Measurements from ENCODE around the gene ROMO1.

ROMO1 gene

GRCh38 chr20:35699127-35699956 is at the start of gene ROMO1, which contains the start of gene NFS1:
ROMO1 (plus strand) TSS chr20:35699405; CDS start chr20:35699633, 228 bp downstream.
NFS1 (minus strand) TSS chr20:35699352; CDS start chr20:35699288, 64 bp downstream.
- H3K36me3 Mint-ChIP-seq: peaks cover 31 to 59% of the 10 kb centered on the region in 2 donors
- ATAC-seq (replicated peaks) (peak; percentile 91 to 93), DNase-seq (peak; percentile 79)
- H3K27ac Mint-ChIP-seq: peak within 1 kb of the TSS; percentile 100
- H3K4me3 Mint-ChIP-seq: peak within 1 kb of the TSS; percentile 95 to 99
- H3K4me1 Mint-ChIP-seq: peaks cover 22 to 33% of the 10 kb centered on the region in 2 donors
- no peaks in the 10 kb centered on the region for H3K27me3 Mint-ChIP-seq
- no peaks in the 10 kb centered on the region for H3K9me3 Mint-ChIP-seq

DNA sequence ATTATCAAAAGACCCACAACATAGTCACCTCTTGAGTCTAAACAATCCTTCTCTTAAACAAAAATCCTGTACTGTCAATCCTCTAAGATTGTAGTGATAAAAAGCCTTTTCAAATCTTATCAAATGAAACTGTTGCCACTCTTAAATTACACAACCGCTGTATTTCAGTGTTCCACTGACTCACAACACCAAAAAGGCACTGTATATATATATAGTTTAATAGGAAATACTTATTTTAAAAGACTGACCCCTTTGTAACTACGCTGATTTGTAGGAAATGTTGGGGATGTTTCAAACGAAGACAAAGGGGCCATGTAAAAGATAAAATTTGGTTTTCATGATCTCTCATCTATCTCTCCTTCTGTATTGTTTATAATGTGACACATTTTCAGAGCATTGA is 48.6 kb upstream of the ROMO1 start:
- Mint-ChIP-seq H3K36me3 (peaks cover 1 to 19% of the 10 kb centered on the region in 2 donors), H3K4me3 (no peak overlapping the region), H3K27ac (no peak overlapping the region), H3K9me3 (no peaks in the 10 kb centered on the region), H3K4me1 (peaks cover 15 to 35% of the 10 kb centered on the region in 2 donors), H3K27me3 (no peaks in the 10 kb centered on the region)
- no peak for DNase-seq
- no peak for ATAC-seq (replicated peaks)

- peaks cover 1 to 15% of the 10 kb centered on the region in 2 donors for H3K36me3 Mint-ChIP-seq
- H3K4me1 Mint-ChIP-seq: peaks cover 10 to 25% of the 10 kb centered on the region in 2 donors
- H3K27me3 Mint-ChIP-seq: no peaks in the 10 kb centered on the region
- H3K9me3 Mint-ChIP-seq: no peaks in the 10 kb centered on the region
- no peak overlapping the region for H3K27ac Mint-ChIP-seq
- no peak for ATAC-seq (replicated peaks)
- DNase-seq: no peak
- H3K4me3 Mint-ChIP-seq: no peak overlapping the region
Observed at GRCh38 chr20:35651958-35652357, 47.2 kb upstream of the ROMO1 start.

DNA sequence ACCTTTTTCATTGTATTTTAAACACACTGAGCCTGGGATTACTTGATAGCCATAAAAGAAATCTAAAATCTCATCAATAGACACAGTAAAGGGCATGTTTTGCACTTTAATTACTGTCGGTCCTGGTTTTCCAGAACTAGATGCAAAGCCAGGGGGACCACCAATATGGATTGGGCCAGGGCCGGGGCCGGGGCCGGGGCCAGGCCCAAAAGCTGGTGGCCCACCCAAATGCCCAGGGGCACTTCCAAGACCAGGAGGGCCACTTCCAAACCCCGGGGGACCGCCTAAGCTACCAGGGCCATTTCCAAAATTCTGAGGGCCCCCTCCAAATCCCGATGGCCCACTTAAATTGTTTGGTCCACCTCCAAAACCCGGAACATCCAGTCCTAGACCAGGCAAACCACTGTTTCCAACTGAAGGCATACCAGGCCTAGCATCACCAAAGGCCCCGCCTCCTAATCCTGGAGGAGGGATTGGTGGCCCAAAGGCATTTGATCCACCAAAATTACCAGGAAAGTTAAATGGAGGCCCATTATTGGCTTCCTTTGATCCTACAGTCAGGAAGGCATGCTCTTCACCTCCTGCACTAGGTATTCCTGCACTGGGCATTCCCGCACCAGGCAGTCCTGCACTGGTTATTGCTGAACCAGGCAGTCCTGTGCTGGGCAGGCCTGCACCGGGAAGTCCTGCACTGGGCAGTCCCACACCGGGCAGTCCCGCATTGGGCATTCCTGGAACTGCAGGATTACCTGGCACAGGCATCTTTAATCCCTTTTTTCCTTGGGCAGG is 46.4 kb upstream of the ROMO1 start:
- Mint-ChIP-seq H3K27me3 (no peaks in the 10 kb centered on the region), H3K9me3 (no peaks in the 10 kb centered on the region), H3K27ac (no peak overlapping the region), H3K36me3 (peaks cover 6 to 16% of the 10 kb centered on the region in 2 donors), H3K4me1 (peaks cover 10 to 32% of the 10 kb centered on the region in 2 donors), H3K4me3 (no peak overlapping the region)
- DNase-seq (no peak), ATAC-seq (replicated peaks) (no peak)

DNA sequence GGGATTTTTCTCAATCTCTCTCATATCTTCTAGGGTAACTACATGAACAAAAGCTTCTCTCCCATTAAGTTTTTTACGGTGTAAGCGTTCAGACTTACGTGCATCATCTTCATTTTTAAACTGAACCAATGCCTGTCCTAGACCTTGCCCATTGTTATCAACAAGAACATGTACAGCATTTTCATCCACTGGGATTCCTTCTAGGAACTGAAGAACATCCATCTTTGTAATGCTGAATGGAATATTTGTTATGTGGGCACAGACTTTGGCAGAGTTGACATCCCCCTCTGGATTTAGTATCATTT is 45.8 kb upstream of the ROMO1 start:
- Mint-ChIP-seq H3K27ac (no peak overlapping the region), H3K4me1 (peaks cover 9 to 30% of the 10 kb centered on the region in 2 donors), H3K27me3 (no peaks in the 10 kb centered on the region), H3K36me3 (peaks cover 6 to 15% of the 10 kb centered on the region in 2 donors), H3K4me3 (no peak overlapping the region), H3K9me3 (no peaks in the 10 kb centered on the region)
- ATAC-seq (replicated peaks) (no peak), DNase-seq (no peak)

DNA sequence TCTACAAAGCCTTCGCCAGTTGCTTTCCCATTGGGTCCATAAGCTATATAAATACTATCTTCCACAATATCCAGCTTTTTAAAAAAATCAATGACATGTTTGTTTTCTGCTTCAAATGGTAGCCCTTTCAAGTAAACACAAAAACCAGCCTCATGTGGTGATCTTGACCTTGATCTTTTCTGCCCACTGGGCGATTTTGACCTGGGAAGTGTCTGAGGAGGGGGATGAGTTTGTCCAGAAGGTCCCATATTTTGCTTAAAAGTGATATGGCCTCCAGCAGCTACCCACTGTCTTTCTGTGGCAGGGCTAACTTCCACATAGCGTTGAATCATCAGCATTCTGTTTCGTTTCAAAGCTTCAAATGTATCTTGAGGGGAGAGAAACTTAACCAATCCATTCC is 45.3 kb upstream of the ROMO1 start:
- Mint-ChIP-seq H3K4me1 (peaks cover 8 to 25% of the 10 kb centered on the region in 2 donors), H3K4me3 (no peak overlapping the region), H3K36me3 (peaks cover 4 to 12% of the 10 kb centered on the region in 2 donors), H3K27me3 (no peaks in the 10 kb centered on the region), H3K9me3 (no peaks in the 10 kb centered on the region), H3K27ac (no peak overlapping the region)
- no peak for ATAC-seq (replicated peaks)
- no peak for DNase-seq

DNA sequence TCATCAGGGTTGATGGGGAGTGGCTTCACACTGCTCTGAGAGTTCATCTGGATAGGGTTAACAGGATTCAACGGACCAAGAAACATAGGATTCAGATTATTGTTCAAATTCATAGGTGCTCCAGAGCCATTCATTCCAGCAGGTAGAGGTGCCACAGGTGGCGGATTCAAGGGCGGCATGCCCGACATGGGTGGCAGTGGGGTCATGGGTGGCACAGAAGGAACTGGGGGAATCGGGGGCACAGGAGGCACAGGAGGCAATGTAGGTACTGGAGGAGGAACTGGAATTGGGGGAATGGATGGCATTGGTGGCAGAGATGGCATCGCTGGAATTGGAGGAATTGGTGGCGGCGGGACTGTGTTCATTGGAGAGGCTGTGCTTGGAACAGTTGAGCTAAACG is 44.8 kb upstream of the ROMO1 start:
- DNase-seq (no peak), ATAC-seq (replicated peaks) (no peak)
- Mint-ChIP-seq H3K27me3 (no peaks in the 10 kb centered on the region), H3K4me1 (peaks cover 8 to 20% of the 10 kb centered on the region in 2 donors), H3K27ac (no peak overlapping the region), H3K4me3 (no peak overlapping the region), H3K36me3 (peaks cover 4 to 12% of the 10 kb centered on the region in 2 donors), H3K9me3 (no peaks in the 10 kb centered on the region)

- H3K4me3 Mint-ChIP-seq: peak overlapping the region in 1 of 2 donors; percentile 7
- peaks cover 15 to 32% of the 10 kb centered on the region in 2 donors for H3K4me1 Mint-ChIP-seq
- no peak for DNase-seq
- no peaks in the 10 kb centered on the region for H3K9me3 Mint-ChIP-seq
- peaks cover 4 to 14% of the 10 kb centered on the region in 2 donors for H3K36me3 Mint-ChIP-seq
- H3K27me3 Mint-ChIP-seq: no peaks in the 10 kb centered on the region
- no peak overlapping the region for H3K27ac Mint-ChIP-seq
- ATAC-seq (replicated peaks): no peak
Observed at GRCh38 chr20:35657271-35657670, 41.9 kb upstream of the ROMO1 start.

GRCh38 chr20:35660122-35660937 is 38.9 kb upstream of the ROMO1 start:
- no peaks in the 10 kb centered on the region for H3K9me3 Mint-ChIP-seq
- DNase-seq (no peak), ATAC-seq (replicated peaks) (no peak)
- peak overlapping the region; percentile 39 to 94 for H3K4me3 Mint-ChIP-seq
- H3K27me3 Mint-ChIP-seq: no peaks in the 10 kb centered on the region
- peak overlapping the region; percentile 88 for H3K27ac Mint-ChIP-seq
- H3K36me3 Mint-ChIP-seq: peaks cover 17 to 38% of the 10 kb centered on the region in 2 donors
- H3K4me1 Mint-ChIP-seq: peaks cover 23 to 55% of the 10 kb centered on the region in 2 donors

DNA sequence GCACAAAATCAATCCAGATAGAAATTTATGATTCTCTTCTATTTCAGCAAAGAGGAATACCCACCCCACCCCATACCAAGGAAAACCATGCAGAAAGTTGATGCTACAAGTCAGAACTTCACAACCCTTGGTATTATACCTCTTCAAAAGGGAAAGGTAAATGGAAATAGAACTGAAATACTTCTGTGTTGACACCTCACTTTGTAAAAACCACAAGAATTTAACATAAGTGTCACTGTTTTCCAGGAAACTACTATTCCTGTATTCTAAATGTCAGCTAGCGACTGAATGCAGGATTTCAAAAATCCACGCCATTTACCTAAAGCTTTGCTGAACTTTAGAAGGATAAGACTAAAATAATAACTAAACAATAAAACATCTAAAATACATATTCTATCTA is 38.2 kb upstream of the ROMO1 start:
- Mint-ChIP-seq H3K27me3 (no peaks in the 10 kb centered on the region), H3K4me3 (peak overlapping the region in 1 of 2 donors; percentile 94), H3K4me1 (peaks cover 23 to 55% of the 10 kb centered on the region in 2 donors), H3K9me3 (no peaks in the 10 kb centered on the region), H3K27ac (peak overlapping the region; percentile 65), H3K36me3 (peaks cover 17 to 38% of the 10 kb centered on the region in 2 donors)
- DNase-seq: no peak
- ATAC-seq (replicated peaks): no peak

DNA sequence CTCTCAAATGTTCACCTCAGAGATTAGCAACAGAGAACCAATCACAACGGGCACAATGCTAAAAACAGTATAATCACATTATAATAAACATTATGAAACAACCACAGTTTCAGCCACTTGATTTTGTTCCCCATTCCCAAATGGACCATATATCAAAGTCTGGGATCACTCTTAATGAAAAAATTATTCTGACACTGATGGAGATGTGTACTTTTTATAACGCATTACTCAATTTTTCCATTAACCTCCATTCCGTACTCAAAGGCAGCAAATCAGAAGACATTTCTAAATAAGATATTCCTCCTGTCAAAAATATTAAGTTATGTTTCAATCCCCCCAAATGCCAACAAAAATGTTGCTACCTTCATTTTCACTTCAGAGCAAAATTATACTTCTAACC is 37.3 kb upstream of the ROMO1 start:
- peaks cover 17 to 38% of the 10 kb centered on the region in 2 donors for H3K36me3 Mint-ChIP-seq
- DNase-seq: no peak
- H3K27me3 Mint-ChIP-seq: no peaks in the 10 kb centered on the region
- ATAC-seq (replicated peaks): no peak
- peak overlapping the region; percentile 48 for H3K27ac Mint-ChIP-seq
- peak overlapping the region; percentile 94 to 97 for H3K4me3 Mint-ChIP-seq
- H3K4me1 Mint-ChIP-seq: peaks cover 23 to 55% of the 10 kb centered on the region in 2 donors
- H3K9me3 Mint-ChIP-seq: no peaks in the 10 kb centered on the region

- Mint-ChIP-seq H3K27me3 (no peaks in the 10 kb centered on the region), H3K9me3 (no peaks in the 10 kb centered on the region), H3K36me3 (peaks cover 13 to 32% of the 10 kb centered on the region in 2 donors), H3K4me3 (peak overlapping the region; percentile 94 to 97), H3K27ac (peak overlapping the region; percentile 65), H3K4me1 (peaks cover 19 to 49% of the 10 kb centered on the region in 2 donors)
- ATAC-seq (replicated peaks) (no peak), DNase-seq (no peak)
Observed at GRCh38 chr20:35662551-35662950, 36.7 kb upstream of the ROMO1 start.

GRCh38 chr20:35663516-35664465 is 35.4 kb upstream of the ROMO1 start:
- peak overlapping the region; percentile 100 for H3K27ac Mint-ChIP-seq
- peak; percentile 36 for DNase-seq
- H3K9me3 Mint-ChIP-seq: no peaks in the 10 kb centered on the region
- peak; percentile 54 to 56 for ATAC-seq (replicated peaks)
- H3K4me1 Mint-ChIP-seq: peaks cover 19 to 47% of the 10 kb centered on the region in 2 donors
- peak overlapping the region; percentile 94 to 97 for H3K4me3 Mint-ChIP-seq
- peaks cover 21 to 41% of the 10 kb centered on the region in 2 donors for H3K36me3 Mint-ChIP-seq
- no peaks in the 10 kb centered on the region for H3K27me3 Mint-ChIP-seq
